Measurements from ENCODE around the gene ASB5. TPM values are rescaled to one million over a fixed set of nuclear protein-coding genes. Genes with fewer than 3 reads are reported as not detected.

The ASB5 gene
- total and polyA plus RNA-seq, 4 donors: 0.08 to 0.40 (median 0.31) TPM; not detected in 1

- Histone ChIP-seq H3K27ac (ENCODE audit: low read depth in 1 of 2, low read length in 1 of 2) (no peak overlapping the region), H3K4me1 (ENCODE audit: control insufficient read depth in 5 of 5, insufficient read depth in 5 of 5, low read length in 5 of 5) (peaks cover 0 to 9% (median 0%) of the 10 kb centered on the region in 5 donors), H3K9me3 (ENCODE audit: control insufficient read depth in 4 of 4, insufficient read depth in 3 of 4, low read length in 3 of 4) (no peaks in the 10 kb centered on the region), H3K36me3 (ENCODE audit: control insufficient read depth in 4 of 4, insufficient read depth in 4 of 4, low read length in 4 of 4) (no peaks in the 10 kb centered on the region), H3K9ac (ENCODE audit: insufficient read depth in 1 of 2, low read length in 2 of 2) (no peak overlapping the region), H3K27me3 (ENCODE audit: control insufficient read depth in 3 of 3, insufficient read depth in 3 of 3, low read length in 2 of 3) (peaks cover 0 to 2% (median 0%) of the 10 kb centered on the region in 3 donors), H3K4me3 (no peak overlapping the region)
- no peak for ATAC-seq (ENCODE audit: insufficient read depth, low FRiP score)
- WGBS, 2 donors: 80 to 82% methylated on average over 11 of the region's 11 CpGs
- no peak for TF ChIP-seq CTCF (IDR thresholded peaks at IDR 0.05; ENCODE audit: control extremely low read depth, extremely low read depth)
- DNase-seq: no peak
These were observed 78.9 kb downstream of the ASB5 start for GRCh38 chr4:176189891-176190795.

- ATAC-seq (ENCODE audit: insufficient read depth, low FRiP score) (no peak), DNase-seq (no peak)
- TF ChIP-seq CTCF (IDR thresholded peaks at IDR 0.05; ENCODE audit: control extremely low read depth, extremely low read depth): no peak
- Histone ChIP-seq H3K27ac (ENCODE audit: low read depth in 1 of 2, low read length in 1 of 2) (no peak overlapping the region), H3K36me3 (ENCODE audit: control insufficient read depth in 4 of 4, insufficient read depth in 4 of 4, low read length in 4 of 4) (no peaks in the 10 kb centered on the region), H3K9ac (ENCODE audit: insufficient read depth in 1 of 2, low read length in 2 of 2) (no peak overlapping the region), H3K4me1 (ENCODE audit: control insufficient read depth in 5 of 5, insufficient read depth in 5 of 5, low read length in 5 of 5) (peaks cover 0 to 9% (median 0%) of the 10 kb centered on the region in 5 donors), H3K27me3 (ENCODE audit: control insufficient read depth in 3 of 3, insufficient read depth in 3 of 3, low read length in 2 of 3) (peaks cover 0 to 2% (median 0%) of the 10 kb centered on the region in 3 donors), H3K9me3 (ENCODE audit: control insufficient read depth in 4 of 4, insufficient read depth in 3 of 4, low read length in 3 of 4) (no peaks in the 10 kb centered on the region), H3K4me3 (no peak overlapping the region)
These were observed 80.4 kb downstream of the ASB5 start for GRCh38 chr4:176188654-176189053.

- peaks cover 0 to 9% (median 0%) of the 10 kb centered on the region in 5 donors for H3K4me1 ChIP-seq (ENCODE audit: control insufficient read depth in 5 of 5, insufficient read depth in 5 of 5, low read length in 5 of 5)
- 77 to 93% methylated on average over 2 of the region's 2 CpGs for WGBS, 2 donors
- H3K36me3 ChIP-seq (ENCODE audit: control insufficient read depth in 4 of 4, insufficient read depth in 4 of 4, low read length in 4 of 4): no peaks in the 10 kb centered on the region
- H3K9me3 ChIP-seq (ENCODE audit: control insufficient read depth in 4 of 4, insufficient read depth in 3 of 4, low read length in 3 of 4): no peaks in the 10 kb centered on the region
- DNase-seq: no peak
- H3K4me3 ChIP-seq: no peak overlapping the region
- no peak overlapping the region for H3K9ac ChIP-seq (ENCODE audit: insufficient read depth in 1 of 2, low read length in 2 of 2)
- no peak overlapping the region for H3K27ac ChIP-seq (ENCODE audit: low read depth in 1 of 2, low read length in 1 of 2)
- no peak for TF ChIP-seq CTCF (IDR thresholded peaks at IDR 0.05; ENCODE audit: control extremely low read depth, extremely low read depth)
- H3K27me3 ChIP-seq (ENCODE audit: control insufficient read depth in 3 of 3, insufficient read depth in 3 of 3, low read length in 2 of 3): no peaks in the 10 kb centered on the region
- ATAC-seq (ENCODE audit: insufficient read depth, low FRiP score): no peak
These were observed 81.4 kb downstream of the ASB5 start for GRCh38 chr4:176187624-176188023.

Data from lung (tissue), 12 donors.